ENCODE data around the gene RPUSD1. TPM values are rescaled to one million over a fixed set of nuclear protein-coding genes. Genes with fewer than 3 reads are reported as not detected.

RPUSD1 gene
- total RNA-seq, 1 experiment from 2014 or later, result 72.6 TPM

GRCh38 chr16:796296-797119, 8.3 kb upstream of the RPUSD1 start:
- ChIA-PET POLR2A (ENCODE audit: unreplicated experiment) (no interaction called here), CTCF (interaction anchor here (1.1 kb wide), 1 partner anchor 84 kb away, joined by 4 read pairs; no protein-coding TSS in a partner anchor)
- Histone ChIP-seq H4K20me1 (ENCODE audit: low read length) (no peaks in the 10 kb centered on the region), H3K4me2 (ENCODE audit: low read length) (peak overlapping the region; percentile 66; the same call in 1 of the 2 replicates), H3K79me2 (ENCODE audit: low read length) (no peaks in the 10 kb centered on the region), H3K9ac (ENCODE audit: low read length) (no peak overlapping the region), H3K27me3 (ENCODE audit: low read length) (no peaks in the 10 kb centered on the region), H2AFZ (ENCODE audit: low read length) (no peak overlapping the region), H3K9me2 (replicated peaks; ENCODE audit: low read length) (no peaks in the 10 kb centered on the region), H3K4me3 (ENCODE audit: low read length) (no peak overlapping the region), H3F3A (ENCODE audit: low read length, unreplicated experiment) (no peaks in the 10 kb centered on the region), H3K36me3 (ENCODE audit: low read depth, low read length) (no peaks in the 10 kb centered on the region), H3K27ac (ENCODE audit: low read length) (no peak overlapping the region), H3K4me1 (ENCODE audit: insufficient read depth, low read length) (peaks cover 12% of the 10 kb centered on the region), H3K9me3 (ENCODE audit: low read length) (no peaks in the 10 kb centered on the region)
- ATAC-seq (no peak), DNase-seq (no peak)
- TF ChIP-seq, protein P1, sequence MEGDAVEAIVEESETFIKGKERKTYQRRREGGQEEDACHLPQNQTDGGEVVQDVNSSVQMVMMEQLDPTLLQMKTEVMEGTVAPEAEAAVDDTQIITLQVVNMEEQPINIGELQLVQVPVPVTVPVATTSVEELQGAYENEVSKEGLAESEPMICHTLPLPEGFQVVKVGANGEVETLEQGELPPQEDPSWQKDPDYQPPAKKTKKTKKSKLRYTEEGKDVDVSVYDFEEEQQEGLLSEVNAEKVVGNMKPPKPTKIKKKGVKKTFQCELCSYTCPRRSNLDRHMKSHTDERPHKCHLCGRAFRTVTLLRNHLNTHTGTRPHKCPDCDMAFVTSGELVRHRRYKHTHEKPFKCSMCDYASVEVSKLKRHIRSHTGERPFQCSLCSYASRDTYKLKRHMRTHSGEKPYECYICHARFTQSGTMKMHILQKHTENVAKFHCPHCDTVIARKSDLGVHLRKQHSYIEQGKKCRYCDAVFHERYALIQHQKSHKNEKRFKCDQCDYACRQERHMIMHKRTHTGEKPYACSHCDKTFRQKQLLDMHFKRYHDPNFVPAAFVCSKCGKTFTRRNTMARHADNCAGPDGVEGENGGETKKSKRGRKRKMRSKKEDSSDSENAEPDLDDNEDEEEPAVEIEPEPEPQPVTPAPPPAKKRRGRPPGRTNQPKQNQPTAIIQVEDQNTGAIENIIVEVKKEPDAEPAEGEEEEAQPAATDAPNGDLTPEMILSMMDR (conservative IDR thresholded peaks at IDR 0.05; ENCODE audit: low read depth, low read length), result no peak
- TF ChIP-seq EZH2 (IDR thresholded peaks at IDR 0.05; ENCODE audit: low read length, unreplicated experiment), result no peak
- TF ChIP-seq EZH2phosphoT487 (IDR thresholded peaks at IDR 0.05; ENCODE audit: borderline replicate concordance, low read length), result no peak
- intact Hi-C loops (cut with micrococcal nuclease), result no loop called here
- no TSS peak for BruUV-seq (replicated peaks)

- no peaks in the 10 kb centered on the region for H3K27me3 ChIP-seq (ENCODE audit: low read length)
- peak; percentile 74 for ATAC-seq
- no peaks in the 10 kb centered on the region for H4K20me1 ChIP-seq (ENCODE audit: low read length)
- H3K4me3 ChIP-seq (ENCODE audit: low read length), result no peak overlapping the region; the same call in 1 of the 2 replicates
- no peaks in the 10 kb centered on the region for H3K9me3 ChIP-seq (ENCODE audit: low read length)
- no TSS peak for BruUV-seq (replicated peaks)
- ChIA-PET POLR2A (ENCODE audit: unreplicated experiment) (no interaction called here), CTCF (interaction anchor here (1.1 kb wide), 1 partner anchor 83 kb away, joined by 4 read pairs; no protein-coding TSS in a partner anchor)
- TF ChIP-seq, protein P1 (conservative IDR thresholded peaks at IDR 0.05; ENCODE audit: low read depth, low read length), result no peak
- TF ChIP-seq EZH2 (IDR thresholded peaks at IDR 0.05; ENCODE audit: low read length, unreplicated experiment), result no peak
- TF ChIP-seq EZH2phosphoT487 (IDR thresholded peaks at IDR 0.05; ENCODE audit: borderline replicate concordance, low read length), result peak; percentile 95
- H3K36me3 ChIP-seq (ENCODE audit: low read depth, low read length), result no peaks in the 10 kb centered on the region
- H3K9ac ChIP-seq (ENCODE audit: low read length), result no peak overlapping the region
- no peaks in the 10 kb centered on the region for H3K9me2 ChIP-seq (replicated peaks; ENCODE audit: low read length)
- H3K4me2 ChIP-seq (ENCODE audit: low read length), result peak overlapping the region; percentile 66
- no peak overlapping the region for H2AFZ ChIP-seq (ENCODE audit: low read length)
- intact Hi-C loops (cut with micrococcal nuclease), result no loop called here
- H3F3A ChIP-seq (ENCODE audit: low read length, unreplicated experiment), result no peaks in the 10 kb centered on the region
- H3K4me1 ChIP-seq (ENCODE audit: insufficient read depth, low read length), result peaks cover 12% of the 10 kb centered on the region
- H3K27ac ChIP-seq (ENCODE audit: low read length), result no peak overlapping the region
- H3K79me2 ChIP-seq (ENCODE audit: low read length), result 0 out of 2 replicates have a peak, but pooled peaks cover 2% of the 10 kb centered on the region
- DNase-seq, result peak; percentile 91
These were observed 7.5 kb upstream of the RPUSD1 start for GRCh38 chr16:795580-796229.

Data from PC-3 (cell line).